NCI-H187 treated with DMSO at 0.1 percent for 48 hours (cell line): ENCODE data around the gene MIEN1.
"Not testable (repeated sequence)": the region's sequence is repeated elsewhere in the genome, so short reads cannot be mapped to it uniquely, and the experiment has no call there.

Experiments used
- DNase-seq: peaks from one replicate; lab custom pipeline; 2025; lab: John Stamatoyannopoulos, UW

The MIEN1 gene, protein sequence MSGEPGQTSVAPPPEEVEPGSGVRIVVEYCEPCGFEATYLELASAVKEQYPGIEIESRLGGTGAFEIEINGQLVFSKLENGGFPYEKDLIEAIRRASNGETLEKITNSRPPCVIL

GRCh38 chr17:39730095-39730921 lies at the start of gene MIEN1:
Gene MIEN1 (minus strand): TSS chr17:39730532. CDS start chr17:39730495, 37 bp downstream.
- peak; percentile 6 for DNase-seq

DNA sequence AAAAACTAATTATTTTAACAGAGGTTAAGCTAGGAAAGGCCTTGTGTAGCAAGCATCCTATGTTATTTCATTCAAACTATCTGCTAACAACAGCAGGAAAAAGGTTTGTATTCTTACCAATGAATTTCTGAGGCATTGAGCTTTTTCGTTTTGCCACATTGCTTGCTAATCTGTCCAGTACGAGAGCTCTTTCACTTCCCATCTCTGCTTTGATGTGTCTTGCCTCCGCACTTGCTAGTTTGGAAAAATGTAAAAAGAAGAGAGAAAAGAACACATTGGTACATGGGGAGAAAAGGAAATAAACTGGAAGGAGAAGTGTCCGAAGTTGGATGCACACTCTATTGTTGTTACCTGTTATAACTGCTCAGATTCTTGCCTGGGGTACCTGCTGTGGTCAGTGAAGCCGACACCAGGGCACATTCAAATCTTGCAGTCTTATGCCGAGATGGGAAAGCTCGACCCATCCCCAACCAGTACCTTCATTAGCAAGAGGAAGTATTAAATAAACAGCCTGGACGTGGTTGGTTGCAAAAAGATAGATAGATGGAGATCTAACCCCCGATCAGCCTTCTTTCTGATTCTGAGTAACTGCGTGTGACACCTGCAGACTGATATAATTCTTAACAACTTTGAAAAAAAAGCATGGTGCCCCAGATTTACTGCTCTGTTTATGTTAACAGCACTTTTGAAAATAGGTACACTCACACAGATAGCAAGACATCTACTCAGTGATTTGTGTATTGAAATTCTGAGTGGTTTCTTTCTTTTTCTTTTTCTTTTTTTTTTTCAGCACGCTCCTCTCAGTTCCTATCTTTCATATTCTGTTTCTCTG lies 47.4 kb upstream of the MIEN1 start:
- no peak for DNase-seq

GRCh38 chr17:39776252-39776651 lies 45.9 kb upstream of the MIEN1 start:
- DNase-seq = no peak

DNA sequence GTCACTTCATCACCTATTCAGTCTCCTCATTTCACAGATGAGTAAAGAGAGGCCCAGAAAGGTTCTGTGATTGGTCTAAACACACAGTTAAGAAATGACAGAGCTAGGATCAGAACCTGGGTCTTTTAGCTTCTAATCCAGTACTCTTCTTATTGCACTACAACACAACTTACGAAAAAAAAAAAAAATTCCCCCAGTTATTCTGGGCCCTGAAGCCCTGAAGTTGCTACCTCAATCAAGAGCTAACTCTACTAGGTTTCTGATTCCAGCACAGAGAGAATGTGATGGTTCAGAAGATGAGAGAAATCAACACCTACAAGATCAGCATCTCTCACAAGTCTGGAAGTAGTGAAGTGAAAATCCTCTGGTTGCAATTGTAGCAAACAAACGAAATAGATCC lies 44.7 kb upstream of the MIEN1 start:
- DNase-seq = no peak

DNA sequence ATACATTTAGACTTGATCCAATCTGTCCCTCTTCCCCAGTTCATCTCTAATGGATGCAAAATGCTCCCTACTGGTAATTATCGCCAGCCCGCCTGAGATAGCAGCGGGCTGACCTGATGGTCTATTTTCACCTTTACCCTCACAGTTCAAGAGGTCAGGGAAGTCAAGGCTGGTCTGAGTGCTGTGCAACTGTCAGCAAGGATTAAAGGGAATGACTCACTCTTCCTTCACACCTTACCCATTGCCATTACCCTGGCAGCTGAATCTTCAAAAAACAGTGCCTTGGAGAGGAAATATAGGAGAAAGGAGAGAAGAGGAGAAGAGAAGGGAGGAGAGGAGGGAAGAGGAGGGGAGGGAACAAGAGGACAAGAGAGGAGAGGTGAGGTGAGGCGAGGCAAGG lies 43.7 kb upstream of the MIEN1 start:
- DNase-seq = no peak

DNA sequence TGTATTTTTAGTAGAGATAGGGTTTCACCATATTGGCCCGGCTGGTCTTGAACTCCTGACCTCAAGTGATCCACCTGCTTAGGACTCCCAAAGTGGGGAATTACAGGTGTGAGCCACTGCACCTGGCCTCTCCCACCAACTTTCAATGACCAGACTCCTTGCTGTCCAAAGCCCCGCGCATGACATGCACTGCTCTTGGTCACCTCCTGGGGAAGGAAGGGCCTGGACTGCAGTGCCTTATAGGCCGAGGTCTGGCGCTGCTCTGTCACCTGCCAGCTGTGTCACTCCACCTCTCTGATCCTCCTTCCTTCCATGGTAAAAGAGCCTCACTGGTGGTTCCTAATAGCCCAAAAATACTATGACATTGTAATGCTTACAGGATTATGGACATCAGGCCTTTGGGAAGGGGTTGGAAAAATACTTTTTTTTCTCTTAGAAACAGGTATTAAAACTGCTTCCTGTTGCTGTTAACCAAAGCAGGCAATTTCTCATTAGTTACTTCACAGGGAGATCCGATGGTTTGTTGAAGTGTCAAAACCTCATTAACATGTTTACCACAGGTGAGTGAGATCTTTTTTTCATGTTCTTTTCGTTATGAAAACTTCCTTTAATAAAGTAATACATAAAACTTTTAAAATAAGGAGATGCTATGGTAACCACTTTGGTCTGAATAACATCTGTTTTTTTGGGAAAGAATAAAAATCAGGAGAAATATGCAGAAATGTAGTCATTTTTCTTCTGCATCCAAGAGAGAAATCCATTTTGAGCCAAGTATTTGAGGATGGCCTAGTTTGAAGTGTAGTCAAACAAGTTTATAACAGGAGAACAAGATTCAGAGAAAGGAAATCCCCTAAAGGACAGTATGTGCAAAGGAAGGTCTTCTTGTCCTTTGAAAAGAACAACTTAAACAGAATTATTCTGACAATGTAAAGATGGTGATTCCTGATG lies 42.9 kb upstream of the MIEN1 start:
- no peak for DNase-seq

- no peak for DNase-seq
Measured at GRCh38 chr17:39772415-39772814, 42.1 kb upstream of the MIEN1 start.

DNA sequence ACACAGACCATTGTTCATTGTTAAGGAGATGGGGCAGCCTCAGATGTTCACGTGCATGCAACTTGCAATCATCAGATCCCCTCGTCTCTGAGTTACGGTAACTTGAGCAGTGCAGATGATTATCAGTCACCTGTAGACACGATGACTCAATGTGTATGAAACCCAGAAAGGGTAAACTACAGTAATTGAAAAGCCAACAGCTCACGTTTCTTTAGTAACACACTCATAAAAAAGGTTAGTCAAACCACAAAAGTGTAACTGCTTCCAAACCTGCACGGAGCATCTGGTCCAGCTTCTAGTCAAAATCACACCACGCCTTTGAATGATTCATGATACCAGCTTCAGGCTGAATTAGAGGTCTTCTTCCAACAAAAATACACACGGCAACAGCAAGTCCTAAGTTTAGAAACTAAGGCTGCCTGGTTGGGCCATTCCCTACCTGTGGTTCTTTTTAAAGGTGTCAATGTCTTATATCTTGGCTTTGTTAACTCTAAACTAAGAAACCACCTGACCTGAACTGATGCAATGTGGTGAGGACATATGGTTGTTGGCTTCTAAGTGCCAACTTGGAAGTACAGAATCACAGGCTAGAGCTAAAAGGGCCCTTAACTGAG lies 39.7 kb upstream of the MIEN1 start:
- DNase-seq = no peak

DNA sequence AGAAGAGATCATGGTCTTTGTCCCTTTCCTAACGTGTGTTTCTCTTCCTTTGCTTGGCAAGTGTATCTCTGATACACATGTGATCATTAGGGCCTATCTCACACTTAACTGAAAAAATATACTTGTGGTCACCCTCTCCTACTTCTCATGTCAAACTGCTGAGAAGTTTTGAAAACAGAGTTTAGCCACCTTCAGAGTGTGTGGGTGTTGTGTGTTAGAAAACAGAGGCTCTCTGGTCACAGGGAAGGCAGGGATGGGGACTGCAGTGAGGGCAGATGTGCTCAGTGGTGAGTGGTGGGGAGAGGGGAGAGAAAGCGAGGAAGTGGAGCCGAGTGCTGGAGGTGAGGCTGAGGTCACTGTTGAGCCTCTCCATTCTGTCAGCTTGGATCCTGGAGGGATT lies 36.8 kb upstream of the MIEN1 start:
- DNase-seq = no peak

DNA sequence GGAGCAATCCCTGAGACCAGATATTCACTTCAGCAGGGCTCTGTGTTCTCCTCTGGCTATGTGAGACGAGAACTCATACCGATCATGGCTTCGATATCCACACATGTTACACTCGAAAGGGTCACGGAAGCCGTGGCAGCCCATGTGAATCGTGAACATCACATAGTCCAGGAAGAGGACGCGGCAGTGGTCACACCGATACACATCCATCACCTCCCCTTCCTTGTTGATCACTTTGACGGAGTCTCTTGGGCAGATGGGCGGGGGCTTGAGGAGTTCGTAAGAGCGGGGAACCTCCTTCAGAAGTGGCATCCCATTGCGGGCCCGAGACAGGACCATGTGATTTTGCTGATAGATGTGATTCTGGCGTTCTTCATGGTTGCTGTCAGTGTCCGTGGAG lies 35.4 kb upstream of the MIEN1 start:
- no peak for DNase-seq

- no peak for DNase-seq
Measured at GRCh38 chr17:39765175-39765574, 34.8 kb upstream of the MIEN1 start.

GRCh38 chr17:39764171-39764570 lies 33.8 kb upstream of the MIEN1 start:
- DNase-seq = not testable (repeated sequence)

DNA sequence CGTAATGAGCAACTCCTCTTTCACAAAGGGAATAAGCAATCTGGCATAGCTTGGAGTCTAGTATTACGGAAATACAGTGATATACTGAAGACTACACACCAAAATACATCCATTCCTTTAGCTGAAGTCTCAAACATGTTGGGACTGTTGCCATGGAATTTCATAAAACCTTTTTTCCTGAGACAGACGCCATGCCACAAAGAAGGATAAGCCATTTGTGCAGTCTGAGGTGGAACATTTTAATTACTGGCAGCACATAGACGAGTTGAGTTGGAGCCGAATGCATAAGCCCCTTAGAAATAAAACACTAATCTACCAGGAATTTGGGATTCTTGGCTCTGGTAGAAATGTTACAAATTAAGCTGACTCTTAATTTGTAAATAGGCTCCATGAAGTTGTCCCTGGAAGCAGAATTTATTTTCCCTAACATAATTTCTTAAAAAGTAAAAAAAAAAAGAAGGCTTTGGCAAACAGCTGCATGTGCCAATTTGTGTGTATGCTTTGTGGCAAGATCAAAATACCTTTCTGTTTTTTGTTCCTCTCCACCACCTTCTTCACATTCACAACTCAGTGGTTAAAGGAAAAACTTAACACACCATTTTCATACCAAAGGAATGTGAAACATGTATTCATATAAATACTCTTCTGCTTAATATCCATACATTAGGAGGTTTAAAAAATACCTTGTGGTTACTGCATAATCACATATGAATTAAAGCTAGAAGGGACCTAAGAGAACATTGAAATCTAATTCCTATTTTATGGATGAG lies 32.9 kb upstream of the MIEN1 start:
- DNase-seq = no peak

- DNase-seq = no peak
Measured at GRCh38 chr17:39761861-39762496, 31.6 kb upstream of the MIEN1 start.

DNA sequence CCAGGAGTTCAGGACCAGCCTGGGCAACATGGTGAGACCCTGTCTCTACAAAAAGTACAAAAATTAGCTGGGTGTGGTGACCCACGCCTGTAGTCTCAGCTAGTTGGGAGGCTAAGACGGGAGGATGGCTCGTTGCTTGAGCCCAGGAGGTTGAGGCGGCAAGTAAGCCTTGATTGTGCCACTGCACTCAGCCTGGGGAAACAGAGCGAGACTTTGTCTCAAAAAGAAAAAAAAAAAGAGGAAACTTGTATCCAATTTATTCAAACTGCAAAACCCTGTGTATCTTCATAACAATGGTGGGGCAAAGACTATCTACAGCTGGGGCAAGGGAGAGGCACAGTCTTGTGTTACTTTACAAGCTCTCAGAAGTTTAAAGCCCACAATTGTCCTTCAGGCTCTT lies 28.9 kb upstream of the MIEN1 start:
- no peak for DNase-seq

DNA sequence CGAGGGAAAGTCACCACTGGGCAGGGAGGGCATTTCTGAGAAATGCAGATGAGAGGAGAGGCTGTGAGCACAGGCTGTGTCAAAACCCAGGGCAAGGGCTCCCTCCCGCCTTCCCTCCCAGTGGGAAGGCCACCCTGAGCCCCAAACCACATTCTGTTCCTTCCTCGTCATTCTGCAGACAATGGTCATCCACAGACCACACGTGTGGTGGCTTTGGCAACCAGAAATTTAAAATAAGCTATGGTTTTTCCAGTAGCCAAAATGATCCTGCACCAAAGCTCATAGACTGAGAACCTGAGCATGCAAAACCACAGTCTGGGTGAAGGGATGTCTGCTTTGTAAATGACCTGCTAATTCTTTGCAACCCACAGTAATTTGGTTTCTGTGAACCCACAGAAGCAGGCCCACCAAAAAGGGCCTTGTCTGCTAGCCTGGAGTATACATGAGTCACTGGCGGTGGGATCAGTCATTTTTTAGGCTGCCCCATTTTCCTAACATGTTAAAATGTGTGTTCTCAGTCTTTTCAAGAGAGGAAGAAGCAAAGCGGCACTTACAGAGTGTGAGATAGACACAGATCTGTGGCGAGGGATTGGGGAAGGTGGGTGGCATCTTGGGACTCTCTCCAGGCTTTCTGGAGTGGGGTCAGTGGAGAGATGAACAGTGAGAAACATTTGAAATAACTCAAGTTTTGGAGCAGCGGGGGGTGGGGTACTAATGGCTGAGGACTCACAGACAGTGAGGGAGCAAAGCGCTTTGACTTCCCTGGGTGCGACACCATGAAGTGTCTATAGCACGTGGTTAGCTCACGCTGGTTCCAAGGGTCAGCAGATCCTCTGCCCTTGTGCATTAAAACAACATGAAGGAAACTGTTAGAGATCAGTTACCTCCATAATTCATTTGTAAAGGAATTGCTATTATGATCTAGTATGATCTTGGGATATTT lies 27.9 kb upstream of the MIEN1 start:
- DNase-seq = no peak

GRCh38 chr17:39757176-39757662 lies 26.9 kb upstream of the MIEN1 start:
- DNase-seq = no peak

DNA sequence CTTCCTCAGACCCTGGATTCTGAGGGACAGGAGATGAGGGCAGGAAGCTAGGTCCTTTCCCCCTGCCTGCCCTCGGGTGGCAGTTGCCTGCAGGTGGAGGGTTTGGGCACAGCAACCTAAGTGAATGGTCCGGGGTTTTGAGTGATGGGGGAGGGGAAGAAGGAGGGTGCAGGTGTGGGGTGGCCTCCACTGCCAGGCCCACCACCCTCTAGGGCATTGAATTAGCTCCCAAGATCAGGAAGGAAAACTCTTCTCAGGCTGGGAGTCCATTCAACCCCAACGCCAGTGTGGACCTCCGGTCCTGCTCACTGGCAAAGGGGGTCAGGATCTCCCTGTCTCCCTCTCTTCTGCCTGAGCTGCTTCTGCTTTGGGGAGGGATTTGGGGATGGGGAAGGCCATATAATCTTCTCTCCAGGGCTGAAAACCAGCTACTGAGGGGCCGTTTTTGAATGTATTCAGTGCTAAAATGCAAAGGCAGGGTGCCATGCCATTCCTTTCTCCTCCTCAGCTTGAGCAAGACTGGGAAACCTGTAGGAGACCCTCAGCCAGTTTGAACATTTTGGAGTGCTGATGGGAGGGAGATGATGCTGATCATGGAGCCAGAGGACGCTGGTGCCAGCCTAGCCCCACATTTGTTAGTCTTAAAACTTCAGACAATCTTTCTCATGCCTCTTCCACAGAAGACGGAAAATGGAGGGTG lies 26.2 kb upstream of the MIEN1 start:
- DNase-seq = no peak
